Astrocyte (in vitro differentiated cells and primary cell): ENCODE measurements around the gene ARHGAP26.

Source experiments
- CTCF ChIP-seq: IDR thresholded peaks from 2 replicates; pipeline ENCODE4 v1.5.1; 2011; ENCODE audit warnings: low read depth, mild to moderate bottlenecking, inconsistent platforms, low read length, moderate library complexity; ENCODE audit not compliant: insufficient read depth
- EZH2 ChIP-seq: IDR thresholded peaks from 2 replicates; pipeline ENCODE4 v1.6.1; 2012; ENCODE audit warnings: mild to moderate bottlenecking, low read length, inconsistent platforms; ENCODE audit not compliant: insufficient read depth

GRCh38 chr5:142938266-142938880 lies 168.2 kb downstream of the ARHGAP26 start:
- TF ChIP-seq CTCF (no peak), EZH2 (no peak)
